K562 (cell line): Measurements from ENCODE around the gene DCAF6. TPM values are rescaled to one million over a fixed set of nuclear protein-coding genes. Genes with fewer than 3 reads are reported as not detected.
A peak's percentile ranks its signal among the peaks of the same experiment; 100 is the strongest.

Experiments
- BDP1 ChIP-seq: IDR thresholded peaks from 3 replicates; pipeline ENCODE4 v1.6.1; 2011; ENCODE audit not compliant: insufficient read length, insufficient read depth
- BRF1 ChIP-seq: IDR thresholded peaks from 3 replicates; pipeline ENCODE4 v1.6.1; 2011; ENCODE audit warnings: borderline replicate concordance, mild to moderate bottlenecking; ENCODE audit not compliant: insufficient read length; ENCODE audit errors: extremely low read depth
- C11orf30 ChIP-seq: fragments of 450-650 bp; IDR thresholded peaks from 2 replicates; pipeline ENCODE4 v1.6.1; 2016; ENCODE audit warnings: low read depth, mild to moderate bottlenecking
- FOSL1 ChIP-seq: fragments of 200-800 bp; sonication (Bioruptor generic); conservative IDR thresholded peaks from 2 replicates; pipeline ENCODE4 v1.6.1; 2016; ENCODE audit warnings: missing genetic modification characterization, missing compliant biosample characterization
- HSF4 ChIP-seq: fragments of 250-450 bp; sonication (Bioruptor Pico); IDR thresholded peaks from 2 replicates; pipeline ENCODE4 v2.1.2; 2022; ENCODE audit warnings: mild to moderate bottlenecking, moderate library complexity, borderline replicate concordance
- MAZ ChIP-seq, 2 experiments: fragments of 450-650 bp in 1 of 2; sonication (generic) in 1 of 2; formaldehyde crosslinking; IDR thresholded peaks in 1 of 2; conservative IDR thresholded peaks in 1 of 2; 2 replicates each; pipeline versions ENCODE4 v1.4.0 to v1.5.0; 2020; ENCODE audit warnings: mild to moderate bottlenecking in 1 of 2, missing genetic modification reagents in 1 of 2
- NFE2 ChIP-seq: IDR thresholded peaks from 2 replicates; pipeline ENCODE4 v1.6.1; 2014; ENCODE audit warnings: antibody characterized with exemption, low read depth
- NFIX ChIP-seq: fragments of 250-450 bp; sonication (Bioruptor Pico); IDR thresholded peaks from 2 replicates; pipeline ENCODE4 v1.4.0; 2020; ENCODE audit warnings: low read depth, mild to moderate bottlenecking, moderate library complexity
- PCBP2 ChIP-seq: fragments of 200-400 bp; formaldehyde crosslinking; IDR thresholded peaks from 2 replicates; pipeline ENCODE4 v1.6.1; 2018; ENCODE audit warnings: low read length, low read depth, mild to moderate bottlenecking, moderate library complexity; ENCODE audit not compliant: poor library complexity, severe bottlenecking
- PRMT5 ChIP-seq: sonication (generic); formaldehyde crosslinking; IDR thresholded peaks from 2 replicates; pipeline ENCODE4 v1.5.0; 2020; ENCODE audit warnings: missing genetic modification reagents
- RBM17 ChIP-seq: fragments of 200-400 bp; formaldehyde crosslinking; IDR thresholded peaks from 2 replicates; pipeline ENCODE4 v1.6.1; 2017; ENCODE audit warnings: low read depth, mild to moderate bottlenecking, low read length, borderline replicate concordance
- SAFB ChIP-seq: fragments of 200-400 bp; formaldehyde crosslinking; IDR thresholded peaks from 2 replicates; pipeline ENCODE4 v1.6.1; 2017; ENCODE audit warnings: low read depth, low read length, borderline replicate concordance
- ZNF165 ChIP-seq: fragments of 250-450 bp; sonication (Bioruptor Pico); IDR thresholded peaks from 2 replicates; pipeline ENCODE4 v1.4.0; 2020; ENCODE audit warnings: borderline replicate concordance
- ZNF778 ChIP-seq: fragments of 450-650 bp; formaldehyde crosslinking; IDR thresholded peaks from 2 replicates; pipeline ENCODE4 v1.4.0; 2020; ENCODE audit warnings: mild to moderate bottlenecking, moderate library complexity
- polyA plus RNA-seq, 8 experiments: library from polyadenylated mRNA; depleted of rRNA in 4 of 8; stranded (reverse) in 5 of 8; unstranded in 3 of 8; fragments of >200 nt; fragmentation: Nextera tagmentation in 2 of 8; fragmentation: Illumina TruSeq in 1 of 8; extraction: Ambion mirVana in 2 of 8; extraction: Trizol in 1 of 8; gene quantifications; 2 replicates each; pipeline versions ENCODE4 v1.2.1 to v1.2.3, GENCODE V29; 2011 to 2014; ENCODE audit warnings: inconsistent platforms in 1 of 8, missing spikeins in 1 of 8
- total RNA-seq, 7 experiments: library from RNA; depleted of rRNA in 6 of 7; stranded (reverse); fragments of >200 nt in 6 of 7; fragmentation: Illumina TruSeq in 2 of 7; extraction: Trizol in 2 of 7; gene quantifications; 2 replicates each; pipeline versions ENCODE4 v1.2.1 to v1.2.3, GENCODE V29; 2011 to 2021; ENCODE audit warnings: low replicate concordance in 1 of 7
- TF ChIP-seq, protein P1 (sequence below): fragments of 450-650 bp; formaldehyde crosslinking; IDR thresholded peaks from 2 replicates; pipeline ENCODE4 v1.4.0; 2022; ENCODE audit warnings: missing genetic modification characterization
- TF ChIP-seq, protein P2 (sequence below): fragments of 200-600 bp; sonication (generic); IDR thresholded peaks from one replicate; pipeline ENCODE4 v1.6.1; 2012; ENCODE audit warnings: mild to moderate bottlenecking, low read depth, low read length, inconsistent platforms

DCAF6 gene
- total and polyA plus RNA-seq, 9 of the 15 experiments (the other 6 are each of a cell fraction or from before 2014, with no cell fraction given) = 19.1 to 102 (median 46.3) TPM

- TF ChIP-seq NFE2 (no peak), C11orf30 (peak; percentile 86), BRF1 (no peak), ZNF165 (no peak), NFIX (CRISPR knock-in tag) (no peak), ZNF778 (CRISPR knock-in tag) (no peak), PCBP2 (no peak), RBM17 (no peak), FOSL1 (tag) (no peak), SAFB (no peak), BDP1 (no peak), HSF4 (CRISPR knock-in tag) (no peak), PRMT5 (no peak), MAZ (CRISPR knock-in tag; conservative IDR thresholded peaks at IDR 0.05 in 1 of 2, IDR thresholded peaks at IDR 0.05 in 1 of 2) (0 out of 4 replicates have a peak, but pooled peaks of 1 of the 2 experiments have one; percentile 35)
- TF ChIP-seq, protein P1, sequence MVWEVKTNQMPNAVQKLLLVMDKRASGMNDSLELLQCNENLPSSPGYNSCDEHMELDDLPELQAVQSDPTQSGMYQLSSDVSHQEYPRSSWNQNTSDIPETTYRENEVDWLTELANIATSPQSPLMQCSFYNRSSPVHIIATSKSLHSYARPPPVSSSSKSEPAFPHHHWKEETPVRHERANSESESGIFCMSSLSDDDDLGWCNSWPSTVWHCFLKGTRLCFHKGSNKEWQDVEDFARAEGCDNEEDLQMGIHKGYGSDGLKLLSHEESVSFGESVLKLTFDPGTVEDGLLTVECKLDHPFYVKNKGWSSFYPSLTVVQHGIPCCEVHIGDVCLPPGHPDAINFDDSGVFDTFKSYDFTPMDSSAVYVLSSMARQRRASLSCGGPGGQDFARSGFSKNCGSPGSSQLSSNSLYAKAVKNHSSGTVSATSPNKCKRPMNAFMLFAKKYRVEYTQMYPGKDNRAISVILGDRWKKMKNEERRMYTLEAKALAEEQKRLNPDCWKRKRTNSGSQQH (CRISPR knock-in tag) = 0 out of 2 replicates have a peak, but pooled peaks have one; percentile 23
- TF ChIP-seq, protein P2, sequence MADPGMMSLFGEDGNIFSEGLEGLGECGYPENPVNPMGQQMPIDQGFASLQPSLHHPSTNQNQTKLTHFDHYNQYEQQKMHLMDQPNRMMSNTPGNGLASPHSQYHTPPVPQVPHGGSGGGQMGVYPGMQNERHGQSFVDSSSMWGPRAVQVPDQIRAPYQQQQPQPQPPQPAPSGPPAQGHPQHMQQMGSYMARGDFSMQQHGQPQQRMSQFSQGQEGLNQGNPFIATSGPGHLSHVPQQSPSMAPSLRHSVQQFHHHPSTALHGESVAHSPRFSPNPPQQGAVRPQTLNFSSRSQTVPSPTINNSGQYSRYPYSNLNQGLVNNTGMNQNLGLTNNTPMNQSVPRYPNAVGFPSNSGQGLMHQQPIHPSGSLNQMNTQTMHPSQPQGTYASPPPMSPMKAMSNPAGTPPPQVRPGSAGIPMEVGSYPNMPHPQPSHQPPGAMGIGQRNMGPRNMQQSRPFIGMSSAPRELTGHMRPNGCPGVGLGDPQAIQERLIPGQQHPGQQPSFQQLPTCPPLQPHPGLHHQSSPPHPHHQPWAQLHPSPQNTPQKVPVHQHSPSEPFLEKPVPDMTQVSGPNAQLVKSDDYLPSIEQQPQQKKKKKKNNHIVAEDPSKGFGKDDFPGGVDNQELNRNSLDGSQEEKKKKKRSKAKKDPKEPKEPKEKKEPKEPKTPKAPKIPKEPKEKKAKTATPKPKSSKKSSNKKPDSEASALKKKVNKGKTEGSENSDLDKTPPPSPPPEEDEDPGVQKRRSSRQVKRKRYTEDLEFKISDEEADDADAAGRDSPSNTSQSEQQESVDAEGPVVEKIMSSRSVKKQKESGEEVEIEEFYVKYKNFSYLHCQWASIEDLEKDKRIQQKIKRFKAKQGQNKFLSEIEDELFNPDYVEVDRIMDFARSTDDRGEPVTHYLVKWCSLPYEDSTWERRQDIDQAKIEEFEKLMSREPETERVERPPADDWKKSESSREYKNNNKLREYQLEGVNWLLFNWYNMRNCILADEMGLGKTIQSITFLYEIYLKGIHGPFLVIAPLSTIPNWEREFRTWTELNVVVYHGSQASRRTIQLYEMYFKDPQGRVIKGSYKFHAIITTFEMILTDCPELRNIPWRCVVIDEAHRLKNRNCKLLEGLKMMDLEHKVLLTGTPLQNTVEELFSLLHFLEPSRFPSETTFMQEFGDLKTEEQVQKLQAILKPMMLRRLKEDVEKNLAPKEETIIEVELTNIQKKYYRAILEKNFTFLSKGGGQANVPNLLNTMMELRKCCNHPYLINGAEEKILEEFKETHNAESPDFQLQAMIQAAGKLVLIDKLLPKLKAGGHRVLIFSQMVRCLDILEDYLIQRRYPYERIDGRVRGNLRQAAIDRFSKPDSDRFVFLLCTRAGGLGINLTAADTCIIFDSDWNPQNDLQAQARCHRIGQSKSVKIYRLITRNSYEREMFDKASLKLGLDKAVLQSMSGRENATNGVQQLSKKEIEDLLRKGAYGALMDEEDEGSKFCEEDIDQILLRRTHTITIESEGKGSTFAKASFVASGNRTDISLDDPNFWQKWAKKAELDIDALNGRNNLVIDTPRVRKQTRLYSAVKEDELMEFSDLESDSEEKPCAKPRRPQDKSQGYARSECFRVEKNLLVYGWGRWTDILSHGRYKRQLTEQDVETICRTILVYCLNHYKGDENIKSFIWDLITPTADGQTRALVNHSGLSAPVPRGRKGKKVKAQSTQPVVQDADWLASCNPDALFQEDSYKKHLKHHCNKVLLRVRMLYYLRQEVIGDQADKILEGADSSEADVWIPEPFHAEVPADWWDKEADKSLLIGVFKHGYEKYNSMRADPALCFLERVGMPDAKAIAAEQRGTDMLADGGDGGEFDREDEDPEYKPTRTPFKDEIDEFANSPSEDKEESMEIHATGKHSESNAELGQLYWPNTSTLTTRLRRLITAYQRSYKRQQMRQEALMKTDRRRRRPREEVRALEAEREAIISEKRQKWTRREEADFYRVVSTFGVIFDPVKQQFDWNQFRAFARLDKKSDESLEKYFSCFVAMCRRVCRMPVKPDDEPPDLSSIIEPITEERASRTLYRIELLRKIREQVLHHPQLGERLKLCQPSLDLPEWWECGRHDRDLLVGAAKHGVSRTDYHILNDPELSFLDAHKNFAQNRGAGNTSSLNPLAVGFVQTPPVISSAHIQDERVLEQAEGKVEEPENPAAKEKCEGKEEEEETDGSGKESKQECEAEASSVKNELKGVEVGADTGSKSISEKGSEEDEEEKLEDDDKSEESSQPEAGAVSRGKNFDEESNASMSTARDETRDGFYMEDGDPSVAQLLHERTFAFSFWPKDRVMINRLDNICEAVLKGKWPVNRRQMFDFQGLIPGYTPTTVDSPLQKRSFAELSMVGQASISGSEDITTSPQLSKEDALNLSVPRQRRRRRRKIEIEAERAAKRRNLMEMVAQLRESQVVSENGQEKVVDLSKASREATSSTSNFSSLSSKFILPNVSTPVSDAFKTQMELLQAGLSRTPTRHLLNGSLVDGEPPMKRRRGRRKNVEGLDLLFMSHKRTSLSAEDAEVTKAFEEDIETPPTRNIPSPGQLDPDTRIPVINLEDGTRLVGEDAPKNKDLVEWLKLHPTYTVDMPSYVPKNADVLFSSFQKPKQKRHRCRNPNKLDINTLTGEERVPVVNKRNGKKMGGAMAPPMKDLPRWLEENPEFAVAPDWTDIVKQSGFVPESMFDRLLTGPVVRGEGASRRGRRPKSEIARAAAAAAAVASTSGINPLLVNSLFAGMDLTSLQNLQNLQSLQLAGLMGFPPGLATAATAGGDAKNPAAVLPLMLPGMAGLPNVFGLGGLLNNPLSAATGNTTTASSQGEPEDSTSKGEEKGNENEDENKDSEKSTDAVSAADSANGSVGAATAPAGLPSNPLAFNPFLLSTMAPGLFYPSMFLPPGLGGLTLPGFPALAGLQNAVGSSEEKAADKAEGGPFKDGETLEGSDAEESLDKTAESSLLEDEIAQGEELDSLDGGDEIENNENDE = no peak
These were observed 9.9 kb upstream of the DCAF6 start (continued) for GRCh38 chr1:167926486-167926997.
